ENCODE data around the gene CCL20.
A peak's percentile ranks its signal among the peaks of the same experiment; 100 is the strongest.
"Not testable (repeated sequence)": the region's sequence is repeated elsewhere in the genome, so short reads cannot be mapped to it uniquely, and the experiment has no call there.

The CCL20 gene, protein sequence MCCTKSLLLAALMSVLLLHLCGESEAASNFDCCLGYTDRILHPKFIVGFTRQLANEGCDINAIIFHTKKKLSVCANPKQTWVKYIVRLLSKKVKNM
- total RNA-seq, result 7.0 to 18.1 reads per million in 2 donors

DNA sequence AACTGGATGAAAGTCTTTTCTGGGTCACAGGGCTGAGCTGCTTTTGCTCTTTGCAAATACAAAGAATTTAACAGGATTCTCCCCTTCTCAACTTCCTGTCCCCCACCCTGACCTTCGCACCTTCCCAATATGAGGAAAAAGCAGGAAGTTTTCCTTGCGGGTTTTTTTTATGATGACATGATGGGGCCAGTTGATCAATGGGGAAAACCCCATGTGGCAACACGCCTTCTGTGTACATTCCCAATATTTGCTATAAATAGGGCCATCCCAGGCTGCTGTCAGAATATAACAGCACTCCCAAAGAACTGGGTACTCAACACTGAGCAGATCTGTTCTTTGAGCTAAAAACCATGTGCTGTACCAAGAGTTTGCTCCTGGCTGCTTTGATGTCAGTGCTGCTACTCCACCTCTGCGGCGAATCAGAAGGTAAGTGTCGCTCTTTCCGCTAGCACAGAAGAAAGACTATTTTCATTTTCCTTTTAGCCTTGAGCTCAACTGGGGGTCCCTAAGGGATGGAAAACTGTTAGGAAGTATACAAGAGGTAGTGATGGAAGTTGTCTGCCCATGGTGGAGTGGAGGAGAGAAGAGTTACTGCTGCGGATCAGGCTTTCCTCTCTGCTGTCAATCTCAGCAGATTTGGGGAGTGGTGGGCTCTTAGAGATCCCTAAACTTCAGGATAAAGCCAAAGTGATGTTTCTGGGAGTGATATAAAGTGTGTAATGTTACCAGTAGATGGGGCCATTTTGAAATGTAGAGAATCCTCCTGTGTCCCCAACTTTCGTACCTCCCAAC, at the start of gene CCL20:
TSS of gene CCL20 (plus strand) at position 281 of the 792 bp plus-strand sequence. CDS start at position 351, 70 bp downstream.
- no peak for DNase-seq

DNA sequence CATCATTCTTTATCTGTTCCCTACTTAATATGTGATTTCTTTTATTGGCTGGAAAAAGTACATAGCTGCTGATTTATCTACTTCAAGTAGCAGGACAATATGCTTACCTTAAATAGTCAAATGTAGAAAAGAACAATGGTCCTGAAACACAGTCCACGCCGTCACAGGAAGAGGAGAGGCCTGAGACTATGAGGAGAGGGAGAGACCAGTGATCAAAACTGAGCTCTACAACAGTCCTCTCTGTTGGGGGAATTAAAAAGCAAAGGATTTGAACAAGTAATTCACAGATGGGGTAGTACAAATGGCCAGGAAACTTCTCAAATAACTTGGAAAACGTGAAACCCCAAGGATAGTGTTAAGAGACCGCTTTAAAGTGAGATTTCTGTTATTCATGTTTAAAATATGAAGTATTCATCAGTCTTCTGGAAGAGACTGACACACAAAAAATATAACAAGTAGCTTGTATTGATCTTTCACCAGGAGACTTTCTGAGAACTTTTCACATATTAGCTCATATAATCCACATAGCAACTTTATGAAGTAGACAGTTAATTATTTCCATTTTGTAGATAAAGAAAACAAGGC, 47.8 kb upstream of the CCL20 start:
- DNase-seq, result no peak

DNA sequence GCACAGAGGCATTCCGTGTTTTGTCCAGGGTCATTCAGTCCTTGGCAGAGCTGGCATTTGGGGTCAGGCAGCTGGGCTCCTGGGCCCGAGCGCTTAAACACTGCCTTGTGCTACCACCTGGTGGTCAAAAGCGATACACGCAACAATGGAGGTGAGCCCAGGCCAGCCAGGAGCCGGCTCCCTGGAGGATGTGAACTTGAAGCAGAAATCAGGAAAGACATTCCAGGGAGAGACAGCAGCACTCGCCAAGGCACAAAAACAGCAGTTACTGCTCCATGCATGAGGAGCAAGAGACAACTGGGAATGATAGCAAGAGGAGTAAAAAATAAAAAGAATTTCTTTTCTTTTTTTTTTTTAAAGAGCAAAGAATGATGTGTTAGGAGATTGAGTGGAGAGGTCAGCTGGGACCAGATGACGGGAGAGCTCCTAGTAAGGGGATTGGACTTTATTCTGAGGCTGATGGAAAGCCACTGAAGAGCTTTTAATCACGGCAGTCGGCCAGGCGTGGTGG, 47.2 kb upstream of the CCL20 start:
- DNase-seq, result peak; percentile 35

DNA sequence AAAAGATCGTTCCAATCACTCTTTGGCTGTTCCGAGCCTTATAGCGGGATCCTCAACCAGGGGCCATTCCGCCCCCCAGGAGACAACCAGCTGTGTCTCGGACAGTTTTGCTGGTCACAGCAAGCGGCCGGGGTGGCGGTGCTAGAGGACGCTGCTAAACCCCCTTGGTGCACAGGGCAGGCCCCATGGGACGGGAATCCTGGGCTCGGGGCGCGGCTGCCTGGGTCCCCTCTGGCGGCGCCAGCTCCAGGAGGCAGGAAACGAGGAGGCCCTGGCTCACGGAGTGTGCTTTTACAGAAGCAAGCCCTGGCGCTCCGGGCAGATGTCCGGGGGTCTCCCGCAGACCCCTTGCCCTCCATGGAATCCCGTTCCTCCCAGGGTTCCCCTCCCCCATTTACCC, 45.8 kb upstream of the CCL20 start:
- no peak for DNase-seq

DNA sequence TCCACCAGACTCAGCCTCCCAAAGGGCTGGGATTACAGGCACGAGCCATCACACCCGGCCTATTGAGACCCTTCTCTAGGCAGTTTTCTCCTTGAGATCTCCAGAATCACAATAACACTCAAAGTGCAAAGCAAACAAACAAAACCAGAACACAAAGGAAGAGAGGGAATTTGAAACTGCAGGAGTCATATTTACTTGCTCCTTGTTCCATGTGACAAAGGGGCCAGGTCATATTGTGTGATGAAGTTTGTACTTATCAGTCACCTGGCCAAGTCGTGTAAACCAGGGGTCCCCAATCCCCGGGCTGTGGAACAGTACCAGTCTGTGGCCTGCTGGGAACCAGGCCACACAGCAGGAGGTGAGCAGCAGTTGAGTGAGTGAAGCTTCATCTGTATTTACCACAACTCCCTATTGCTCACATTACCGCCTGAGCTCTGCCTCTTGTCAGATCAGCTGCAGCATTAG, 41.4 kb upstream of the CCL20 start:
- DNase-seq, result no peak

DNA sequence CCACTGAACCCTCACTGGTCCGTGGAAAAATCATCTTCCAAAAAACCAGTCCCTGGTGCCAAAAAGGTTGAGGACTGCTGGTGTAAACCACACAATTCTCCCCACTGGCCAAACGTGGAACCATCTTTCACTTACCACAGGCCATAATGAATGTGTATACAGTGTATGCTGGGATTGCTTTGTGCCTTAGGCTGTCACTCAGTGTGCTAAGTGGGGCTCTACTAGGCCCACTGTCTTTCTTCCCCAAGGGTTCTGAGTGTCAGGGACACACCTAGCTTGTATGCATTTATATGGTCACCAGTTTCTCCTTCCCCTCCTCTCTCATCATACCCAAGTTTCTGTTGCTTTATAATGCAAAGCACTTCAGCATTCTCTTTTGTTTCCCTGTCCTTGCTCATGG, 40.7 kb upstream of the CCL20 start:
- DNase-seq, result no peak

DNA sequence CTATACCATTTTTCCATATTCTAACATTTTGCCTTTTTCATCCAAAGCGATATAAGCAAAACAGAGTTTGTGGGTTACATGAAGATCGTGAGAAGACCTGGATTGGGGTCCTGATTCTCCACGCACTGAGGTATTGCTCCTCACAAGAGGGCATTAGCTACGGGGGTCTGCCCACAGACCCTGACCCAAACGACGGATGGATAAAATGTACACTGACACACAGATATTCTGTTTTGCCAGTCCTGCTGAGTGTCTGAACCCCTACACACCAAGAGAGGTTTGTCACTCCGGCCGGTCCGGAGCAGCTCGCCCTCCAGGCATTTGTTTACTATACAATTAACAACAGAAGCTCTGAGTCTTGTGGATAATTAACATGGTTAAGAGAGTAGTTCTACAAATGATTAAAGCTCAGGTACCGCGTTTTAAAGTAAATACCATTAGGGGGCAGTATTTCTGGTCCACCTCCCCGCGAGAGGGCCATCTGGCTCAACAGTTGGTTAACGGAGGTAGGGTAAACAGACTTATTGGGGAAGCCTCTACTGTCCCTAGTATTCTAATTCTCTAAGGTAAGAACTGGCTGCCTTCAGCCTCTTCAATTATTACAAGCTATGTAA, 39.5 kb upstream of the CCL20 start:
- DNase-seq, result no peak

DNA sequence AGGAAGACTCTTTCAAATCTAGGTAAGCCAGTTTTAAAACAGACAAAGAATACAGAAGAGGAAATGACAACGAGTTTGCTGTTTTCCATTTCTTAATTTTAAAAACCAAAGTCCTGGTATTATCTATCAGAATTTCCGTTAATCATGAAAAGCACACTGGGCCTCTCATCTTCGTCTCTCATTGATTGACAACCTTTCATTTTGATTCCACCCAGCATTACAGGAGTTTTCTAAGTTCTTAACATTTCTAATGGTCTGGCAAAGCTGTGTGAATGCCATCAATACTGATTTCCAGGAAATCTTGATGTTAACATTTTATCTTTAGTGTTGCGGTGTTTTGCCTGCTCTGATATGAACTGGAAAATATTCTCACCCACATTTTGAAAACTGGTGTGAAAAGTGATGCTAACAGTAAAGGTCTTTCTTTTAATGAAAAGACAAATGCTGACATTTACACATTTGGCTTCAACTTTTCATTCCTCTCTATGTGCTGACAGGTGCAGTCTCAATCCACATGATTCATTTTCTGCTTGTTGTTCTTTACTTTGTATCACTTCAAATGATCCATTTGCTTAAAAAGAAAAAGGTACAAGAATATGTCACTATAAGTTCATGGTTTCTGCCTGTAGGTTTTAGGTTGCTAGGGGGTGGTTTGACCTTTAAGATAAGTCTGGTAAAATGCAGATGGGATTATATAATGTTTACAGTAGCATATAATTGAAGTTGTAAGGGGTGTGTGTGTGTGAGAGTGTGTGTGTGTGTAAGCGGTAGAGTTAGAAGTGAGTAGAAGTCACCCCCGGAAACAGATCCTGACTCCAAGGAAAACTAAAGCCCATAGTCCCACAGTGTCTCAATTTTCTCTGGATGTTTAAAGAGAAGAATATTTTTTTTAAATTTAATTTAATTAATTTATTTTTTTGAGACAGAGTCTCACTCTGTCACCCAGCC, 38.5 kb upstream of the CCL20 start:
- no peak for DNase-seq

DNA sequence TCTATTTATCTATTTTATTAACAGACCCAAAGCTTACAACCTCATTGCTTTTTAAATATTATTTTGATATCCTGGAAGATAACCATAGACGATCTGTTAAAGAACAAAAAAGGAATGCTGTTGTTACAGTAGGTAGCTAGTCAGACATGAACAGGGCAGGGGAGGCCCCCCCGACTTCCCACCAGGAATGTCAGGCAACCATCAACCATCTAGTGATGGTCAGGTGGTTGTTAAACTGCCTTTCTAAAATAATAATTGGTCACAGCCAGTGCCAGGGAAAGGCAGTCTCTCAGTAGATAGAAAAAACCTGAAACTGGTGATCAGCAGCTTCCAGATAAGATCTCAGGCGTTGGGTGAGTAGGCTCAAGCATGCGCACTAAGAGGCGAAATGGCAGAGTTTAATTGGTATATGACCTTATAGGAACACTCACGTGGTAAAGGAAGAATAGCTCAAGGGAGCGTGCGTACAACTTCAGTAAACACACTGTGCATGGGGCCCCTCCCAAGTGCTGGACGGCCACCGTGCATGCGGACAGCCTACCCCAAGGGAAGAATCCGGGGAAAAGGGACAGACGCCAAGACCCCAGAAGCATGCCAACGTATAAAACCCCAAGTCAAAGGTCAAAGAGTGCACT, 32.5 kb upstream of the CCL20 start:
- no peak for DNase-seq

DNA sequence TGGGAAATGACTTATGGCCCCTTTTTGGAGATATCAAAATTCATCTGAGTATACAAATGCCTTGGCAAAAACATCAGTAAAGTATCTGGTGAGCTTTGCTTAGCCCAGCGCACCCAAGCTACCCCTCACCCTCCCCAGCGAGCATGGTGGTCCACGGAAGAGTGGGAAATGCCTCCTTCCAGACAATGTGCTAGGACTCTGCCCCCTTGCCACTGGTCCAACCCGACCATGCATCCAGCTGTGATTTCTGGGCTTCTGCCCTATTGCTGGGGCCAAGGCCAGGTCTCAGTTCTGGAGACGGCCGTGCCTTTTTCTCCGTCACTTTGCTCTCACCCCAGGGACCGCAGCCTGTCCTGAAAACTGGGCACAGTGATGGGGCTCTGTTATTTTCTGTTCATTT, 31.8 kb upstream of the CCL20 start:
- DNase-seq, result no peak

DNA sequence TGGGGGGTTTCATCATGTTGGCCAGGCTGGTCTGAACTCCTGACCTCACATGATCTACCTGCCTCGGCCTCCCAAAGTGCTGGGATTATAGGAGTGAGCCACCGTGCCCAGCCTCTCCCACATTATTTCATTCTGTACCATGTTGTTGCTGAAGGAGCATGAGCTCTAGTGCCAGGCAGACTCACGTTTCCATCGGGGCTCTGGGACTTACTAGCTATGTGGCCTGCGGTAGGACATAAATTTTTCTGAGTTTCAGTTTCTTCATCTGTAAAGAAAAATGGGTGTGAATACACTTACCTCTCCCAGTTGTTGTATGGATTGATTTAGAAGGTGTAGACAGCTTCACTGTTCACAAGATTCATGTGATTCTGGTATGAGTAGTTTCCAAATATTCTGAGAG, 30.8 kb upstream of the CCL20 start:
- DNase-seq, result no peak

DNA sequence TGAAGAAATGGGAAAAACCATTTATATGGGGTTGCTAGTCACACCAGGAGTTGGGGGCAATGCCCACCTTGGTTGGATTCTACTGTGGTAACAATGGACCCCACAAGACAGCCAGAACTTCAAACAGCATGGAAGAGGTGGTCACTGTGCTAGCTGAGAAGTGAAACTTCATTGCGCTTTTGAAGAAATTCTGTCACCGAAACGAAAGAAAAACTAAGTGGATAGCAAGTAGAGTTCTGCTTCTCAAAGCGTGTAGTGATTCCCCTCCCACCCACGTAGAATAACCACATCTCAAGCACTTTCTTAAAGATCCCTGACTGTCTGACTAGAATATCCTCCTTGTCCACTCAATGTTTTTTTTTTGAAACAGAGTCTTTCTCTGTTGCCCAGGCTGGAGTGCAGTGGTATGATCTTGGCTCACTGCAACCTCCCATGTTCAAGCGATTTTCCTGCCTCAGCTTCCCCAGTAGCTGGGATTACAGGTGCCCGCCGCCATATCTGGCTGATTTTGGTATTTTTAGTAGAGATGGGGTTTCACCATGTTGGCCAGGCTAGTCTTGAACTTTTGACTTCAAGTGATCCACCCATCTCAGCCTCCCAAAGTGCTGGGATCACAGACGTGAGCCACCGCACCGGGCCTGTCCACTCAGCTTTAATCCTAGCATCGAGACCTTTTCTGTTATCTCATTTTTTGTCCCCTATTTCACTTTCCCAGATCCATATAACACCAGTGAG, 30.1 kb upstream of the CCL20 start:
- DNase-seq, result no peak

DNA sequence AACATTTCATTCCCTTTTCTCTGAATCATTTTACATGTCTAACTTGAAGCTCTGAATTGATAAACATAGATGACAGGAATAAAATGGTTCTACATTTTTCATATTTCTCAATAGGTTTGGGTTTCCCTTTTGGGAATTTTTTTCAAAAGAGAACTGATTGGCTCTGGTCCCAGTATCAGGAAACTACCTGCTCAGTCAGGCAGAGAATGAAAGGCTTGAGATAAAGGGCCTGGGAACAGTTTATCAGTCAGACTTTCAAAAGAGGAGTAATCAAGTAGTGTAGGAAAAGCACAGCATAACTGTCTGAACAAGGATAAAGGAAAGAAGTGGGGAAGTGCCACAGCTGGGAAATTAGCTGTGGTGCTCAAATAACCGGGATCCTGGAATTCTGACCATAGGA, 28.3 kb upstream of the CCL20 start:
- no peak for DNase-seq

DNA sequence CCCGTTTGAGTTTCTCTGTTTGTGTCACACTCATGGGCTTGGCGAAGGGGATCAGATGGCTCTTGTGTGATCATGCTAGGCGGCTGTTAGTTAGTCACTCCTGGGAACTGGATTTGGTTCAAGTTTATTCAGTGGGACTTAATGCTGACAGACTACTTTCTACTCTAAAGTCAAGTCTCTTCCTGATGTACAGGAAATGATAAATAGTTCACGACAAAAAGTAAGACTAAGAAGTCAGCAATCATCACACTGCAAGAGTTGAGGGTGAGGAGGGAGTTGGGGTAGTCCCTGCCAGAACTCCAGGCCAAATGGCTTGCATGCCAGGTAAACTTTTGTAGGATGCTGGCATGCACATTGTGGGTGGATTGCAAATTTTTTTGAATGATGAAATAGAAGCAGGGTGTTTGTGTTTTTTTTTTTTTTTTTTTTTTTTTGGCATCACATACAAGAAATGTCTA, 25.1 kb upstream of the CCL20 start:
- DNase-seq, result no peak

DNA sequence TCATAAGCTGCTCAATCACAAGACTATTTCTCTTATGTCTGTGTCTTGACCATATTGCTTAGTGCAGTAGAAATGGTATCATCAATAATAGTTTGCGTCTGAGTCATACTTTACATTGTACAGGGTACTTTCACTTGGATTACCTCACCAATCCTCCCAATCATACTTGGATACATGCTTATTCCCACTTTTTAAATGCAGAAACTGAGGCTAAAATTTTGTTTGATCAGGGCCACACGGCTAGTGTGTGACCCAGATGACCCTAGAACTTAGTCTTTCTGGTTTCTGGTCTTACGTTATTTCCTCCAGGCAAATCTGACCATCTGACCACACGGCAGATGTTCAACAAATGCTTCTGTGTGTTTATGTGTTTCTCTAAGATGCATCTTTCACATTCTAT, 23.8 kb upstream of the CCL20 start:
- DNase-seq, result no peak

DNA sequence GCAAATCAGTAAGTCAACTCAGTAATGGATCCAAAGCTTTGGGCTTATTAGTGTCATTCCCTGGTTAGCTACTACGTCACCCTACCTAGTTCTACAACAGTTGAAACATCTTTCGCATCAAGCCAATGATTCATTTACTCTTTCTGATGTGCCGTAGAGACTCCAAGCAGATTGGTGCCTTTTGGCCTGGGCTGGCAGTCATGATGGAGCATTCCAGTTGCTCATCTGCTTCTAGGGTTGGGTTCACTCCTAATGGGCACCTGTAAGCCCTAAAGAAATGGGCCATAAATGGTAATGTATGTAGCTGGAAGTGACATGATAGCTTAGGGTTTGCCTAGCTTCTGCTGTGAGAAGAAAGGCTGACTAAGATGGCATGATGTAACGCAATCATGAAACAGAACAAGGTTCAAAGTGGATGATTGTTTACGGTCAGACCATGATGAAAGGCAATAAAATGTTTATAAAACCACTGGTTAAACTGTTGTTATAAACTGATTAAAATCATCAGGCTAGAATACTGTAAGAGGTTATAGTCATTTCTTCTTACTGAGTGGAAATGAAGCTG, 20.4 kb upstream of the CCL20 start:
- DNase-seq, result no peak

DNA sequence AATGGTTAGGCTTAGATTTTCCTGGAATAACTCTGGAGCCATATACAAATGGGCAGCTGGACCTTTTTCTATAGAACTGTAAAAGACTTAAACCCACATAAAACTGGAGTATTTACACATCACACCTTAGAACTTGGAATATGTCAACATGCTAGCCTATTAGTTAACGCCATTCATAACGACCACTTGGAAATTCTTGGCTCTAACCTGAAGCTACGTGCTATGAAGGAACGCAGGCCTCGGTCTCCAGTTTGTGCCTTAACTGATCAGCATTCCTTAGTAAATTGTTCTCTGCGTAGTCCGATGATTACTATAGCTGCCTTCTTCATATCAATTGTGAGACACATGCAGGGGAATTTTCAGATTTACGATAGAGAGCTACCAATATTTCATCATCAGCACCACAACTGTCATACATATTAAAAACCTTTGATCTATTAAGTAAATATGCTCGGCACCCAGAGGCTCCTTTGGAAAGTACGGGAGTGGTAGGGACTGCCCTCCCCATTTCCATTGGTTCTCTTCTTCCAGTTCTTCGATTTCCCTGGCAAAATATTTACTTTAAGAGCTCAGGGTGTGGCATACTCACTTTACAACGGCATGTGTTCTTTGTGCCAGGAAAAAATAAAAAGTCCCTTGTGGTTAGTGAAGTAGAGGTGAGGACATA, 17.5 kb upstream of the CCL20 start:
- DNase-seq, result no peak

DNA sequence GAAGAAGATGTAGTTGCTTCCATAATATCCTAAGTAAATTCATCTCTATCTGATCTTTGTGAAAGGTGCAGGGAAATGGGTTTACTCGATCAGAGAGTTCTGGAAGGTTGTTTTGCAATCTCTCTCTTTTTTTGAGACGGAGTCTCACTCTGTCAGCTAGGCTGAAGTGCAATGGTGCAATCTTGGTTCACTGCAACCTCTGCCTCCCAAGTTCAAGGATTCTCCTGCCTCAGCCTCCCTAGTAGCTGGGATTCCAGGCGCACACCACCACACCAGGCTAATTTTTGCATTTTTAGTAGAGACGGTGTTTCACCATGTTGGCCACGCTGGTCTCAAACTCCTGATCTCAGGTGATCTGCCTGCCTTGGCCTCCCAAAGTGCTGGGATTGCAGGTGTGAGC, 16.9 kb upstream of the CCL20 start:
- not testable (repeated sequence) for DNase-seq

DNA sequence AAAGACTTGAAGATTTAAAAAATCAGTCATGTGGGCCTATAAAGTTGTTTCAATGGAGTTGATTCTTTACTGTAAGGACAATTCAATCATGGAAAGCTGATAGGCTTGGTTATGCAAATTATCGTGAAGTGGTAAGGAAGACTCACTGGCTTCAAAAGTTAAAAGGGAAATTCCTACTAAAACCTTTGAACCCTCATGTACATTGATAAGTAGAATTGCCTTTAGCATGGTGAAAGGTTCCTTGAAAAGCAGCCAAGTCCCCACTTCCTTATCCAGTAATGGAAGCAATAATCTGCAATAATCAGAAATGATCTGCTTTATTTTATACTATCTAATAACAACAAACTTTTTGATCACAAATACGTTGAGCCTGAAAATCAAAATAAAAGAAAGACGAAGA, 14.4 kb upstream of the CCL20 start:
- no peak for DNase-seq

DNA sequence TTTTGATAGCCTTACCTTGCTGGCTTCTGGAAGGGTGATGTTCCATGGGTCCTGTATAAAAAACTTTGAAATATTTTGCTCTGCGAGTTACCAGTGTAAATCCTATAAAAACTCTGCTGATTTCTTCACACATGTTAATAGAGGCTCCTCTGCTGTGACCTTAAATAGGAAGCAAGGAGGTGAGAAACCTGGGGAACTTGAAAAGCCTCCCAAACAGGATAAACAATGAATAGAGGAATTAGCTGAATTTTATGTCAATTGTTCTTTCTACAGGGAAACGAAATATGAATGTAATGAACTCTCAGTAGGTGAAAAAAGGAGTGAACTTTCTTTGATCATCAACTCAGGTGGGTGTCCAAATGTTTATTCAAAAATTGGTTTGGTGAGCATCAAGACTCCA, 10.8 kb upstream of the CCL20 start:
- DNase-seq, result no peak
